GM23338 (cell line): ENCODE data around the gene TMEM255B. TPM values are rescaled to one million over a fixed set of nuclear protein-coding genes. Genes with fewer than 3 reads are reported as not detected.
A peak's percentile ranks its signal among the peaks of the same experiment; 100 is the strongest.

Source experiments
- ATAC-seq: fragments of 200-7000 bp; cut with Tn5 transposase; 3 replicates; pipeline ENCODE4 v1.9.1; 2020
- DNase-seq: peaks from one replicate; pipeline ENCODE4 v3.0.0-alpha.2; 2015; ENCODE audit warnings: low spot score
- H2AFZ ChIP-seq: fragments of 200-600 bp; sonication (generic); 2 replicates; pipeline ENCODE4 v1.8.0; 2016; ENCODE audit warnings: antibody characterized with exemption, mild to moderate bottlenecking, moderate library complexity
- H3F3A ChIP-seq: fragments of 200-600 bp; sonication (generic); replicated peaks from 2 replicates; pipeline ENCODE4 v1.8.0; 2017; ENCODE audit warnings: antibody characterized with exemption, mixed run types, low read depth
- H3K27ac ChIP-seq: fragments of 200-600 bp; sonication (generic); 2 replicates; pipeline ENCODE4 v1.6.1; 2016; ENCODE audit warnings: low read depth
- H3K27me3 ChIP-seq: fragments of 200-600 bp; sonication (generic); 2 replicates; pipeline ENCODE4 v1.8.0; 2016; ENCODE audit warnings: mild to moderate bottlenecking, mixed run types, moderate library complexity; ENCODE audit not compliant: insufficient read depth
- H3K36me3 ChIP-seq: fragments of 200-600 bp; sonication (generic); 2 replicates; pipeline ENCODE4 v1.8.0; 2016; ENCODE audit warnings: mild to moderate bottlenecking; ENCODE audit not compliant: insufficient read depth
- H3K4me1 ChIP-seq: fragments of 200-600 bp; sonication (generic); 2 replicates; pipeline ENCODE4 v1.8.0; 2016; ENCODE audit warnings: mild to moderate bottlenecking, moderate library complexity; ENCODE audit not compliant: insufficient read depth
- H3K4me2 ChIP-seq: fragments of 200-600 bp; sonication (generic); 2 replicates; pipeline ENCODE4 v1.7.1; 2017; ENCODE audit warnings: mixed run types
- H3K4me3 ChIP-seq: fragments of 200-600 bp; sonication (generic); 2 replicates; pipeline ENCODE4 v1.6.1; 2016; ENCODE audit warnings: mixed run types
- H3K79me2 ChIP-seq: fragments of 200-600 bp; sonication (generic); replicated peaks from 2 replicates; pipeline ENCODE4 v1.8.0; 2017; ENCODE audit warnings: mild to moderate bottlenecking; ENCODE audit not compliant: insufficient read depth
- H3K9me2 ChIP-seq: fragments of 200-600 bp; sonication (generic); 2 replicates; pipeline ENCODE4 v1.8.0; 2017; ENCODE audit not compliant: insufficient read depth
- H4K20me1 ChIP-seq: fragments of 200-600 bp; sonication (generic); replicated peaks from 2 replicates; pipeline ENCODE4 v1.8.0; 2017; ENCODE audit warnings: mild to moderate bottlenecking; ENCODE audit not compliant: insufficient read depth
- H3K27ac Mint-ChIP-seq: 2 replicates; pipeline ENCODE4 v1.8.0; 2020; ENCODE audit warnings: inconsistent platforms, mild to moderate bottlenecking, moderate library complexity, mixed read lengths
- H3K27me3 Mint-ChIP-seq: 3 replicates; pipeline ENCODE4 v1.8.0; 2022; ENCODE audit warnings: low read depth, mild to moderate bottlenecking, moderate library complexity, mixed read lengths, inconsistent platforms; ENCODE audit not compliant: insufficient read depth, poor library complexity
- H3K36me3 Mint-ChIP-seq: 3 replicates; pipeline ENCODE4 v1.8.0; 2021; ENCODE audit warnings: low read depth, mild to moderate bottlenecking, inconsistent platforms, moderate library complexity, mixed read lengths
- H3K4me1 Mint-ChIP-seq: 3 replicates; pipeline ENCODE4 v1.8.0; 2020; ENCODE audit warnings: mild to moderate bottlenecking, inconsistent platforms, mixed read lengths
- H3K4me3 Mint-ChIP-seq: 3 replicates; pipeline ENCODE4 v1.8.0; 2021; ENCODE audit warnings: moderate library complexity, mild to moderate bottlenecking, inconsistent platforms, mixed read lengths
- H3K9me3 Mint-ChIP-seq: 3 replicates; pipeline ENCODE4 v1.8.0; 2020; ENCODE audit warnings: moderate library complexity, mild to moderate bottlenecking, inconsistent platforms, mixed read lengths
- CREB1 ChIP-seq: fragments of 250-450 bp; sonication (Bioruptor Pico); IDR thresholded peaks from 2 replicates; pipeline ENCODE4 v1.5.0; 2020; ENCODE audit warnings: low read depth, mild to moderate bottlenecking, moderate library complexity
- EZH2 ChIP-seq: fragments of 200-600 bp; sonication (generic); IDR thresholded peaks from one replicate; pipeline ENCODE4 v1.8.0; 2017; ENCODE audit warnings: antibody characterized with exemption, mild to moderate bottlenecking, low read depth; ENCODE audit not compliant: unreplicated experiment
- EZH2phosphoT487 ChIP-seq: fragments of 200-600 bp; sonication (generic); IDR thresholded peaks from one replicate; pipeline ENCODE4 v1.8.1; 2018; ENCODE audit warnings: antibody characterized with exemption; ENCODE audit not compliant: unreplicated experiment
- NANOG ChIP-seq: IDR thresholded peaks from 2 replicates; pipeline ENCODE4 v1.6.1; 2016; ENCODE audit warnings: antibody characterized with exemption, borderline replicate concordance
- POLR2AphosphoS5 ChIP-seq: IDR thresholded peaks from 2 replicates; pipeline ENCODE4 v1.6.1; 2016; ENCODE audit warnings: antibody characterized with exemption, low read depth
- REST ChIP-seq: IDR thresholded peaks from one replicate; pipeline ENCODE4 v1.6.1; 2018; ENCODE audit warnings: antibody characterized with exemption; ENCODE audit not compliant: unreplicated experiment
- STAT1 ChIP-seq: IDR thresholded peaks from one replicate; pipeline ENCODE4 v1.6.1; 2016; ENCODE audit warnings: antibody characterized with exemption; ENCODE audit not compliant: unreplicated experiment
- polyA plus RNA-seq: library from polyadenylated mRNA; unstranded; fragments of >200 nt; fragmentation: Nextera tagmentation; extraction: Ambion mirVana; gene quantifications from 2 replicates; pipeline ENCODE4 v1.2.1, GENCODE V29; 2016
- total RNA-seq: library from RNA; depleted of rRNA; stranded (reverse); fragments of >200 nt; shearing (Covaris generic); gene quantifications from 2 replicates; pipeline ENCODE4 v1.2.3, GENCODE V29; 2014
- TF ChIP-seq, protein P1 (sequence below): IDR thresholded peaks from 2 replicates; pipeline ENCODE4 v1.6.1; 2016; ENCODE audit warnings: antibody characterized with exemption
- TF ChIP-seq, protein P2 (sequence below), 2 experiments: fragments of 200-600 bp in 1 of 2; sonication (generic) in 1 of 2; conservative IDR thresholded peaks; 2 replicates each; pipeline versions ENCODE4 v1.5.1 to v1.6.1; 2016 to 2017; ENCODE audit warnings: antibody characterized with exemption in 2 of 2, low read depth in 2 of 2, mild to moderate bottlenecking in 2 of 2, moderate library complexity in 1 of 2

The TMEM255B gene
- total and polyA plus RNA-seq, 2 experiments from 2014 or later: 0.69 to 4.4 TPM

GRCh38 chr13:113741191-113741668 is 17.8 kb upstream of the TMEM255B start:
- TF ChIP-seq, protein P1, sequence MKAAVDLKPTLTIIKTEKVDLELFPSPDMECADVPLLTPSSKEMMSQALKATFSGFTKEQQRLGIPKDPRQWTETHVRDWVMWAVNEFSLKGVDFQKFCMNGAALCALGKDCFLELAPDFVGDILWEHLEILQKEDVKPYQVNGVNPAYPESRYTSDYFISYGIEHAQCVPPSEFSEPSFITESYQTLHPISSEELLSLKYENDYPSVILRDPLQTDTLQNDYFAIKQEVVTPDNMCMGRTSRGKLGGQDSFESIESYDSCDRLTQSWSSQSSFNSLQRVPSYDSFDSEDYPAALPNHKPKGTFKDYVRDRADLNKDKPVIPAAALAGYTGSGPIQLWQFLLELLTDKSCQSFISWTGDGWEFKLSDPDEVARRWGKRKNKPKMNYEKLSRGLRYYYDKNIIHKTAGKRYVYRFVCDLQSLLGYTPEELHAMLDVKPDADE: no peak
- TF ChIP-seq CREB1 (CRISPR knock-in tag): no peak
- no peak for TF ChIP-seq EZH2phosphoT487
- TF ChIP-seq REST: no peak
- TF ChIP-seq EZH2: no peak
- TF ChIP-seq, protein P2, sequence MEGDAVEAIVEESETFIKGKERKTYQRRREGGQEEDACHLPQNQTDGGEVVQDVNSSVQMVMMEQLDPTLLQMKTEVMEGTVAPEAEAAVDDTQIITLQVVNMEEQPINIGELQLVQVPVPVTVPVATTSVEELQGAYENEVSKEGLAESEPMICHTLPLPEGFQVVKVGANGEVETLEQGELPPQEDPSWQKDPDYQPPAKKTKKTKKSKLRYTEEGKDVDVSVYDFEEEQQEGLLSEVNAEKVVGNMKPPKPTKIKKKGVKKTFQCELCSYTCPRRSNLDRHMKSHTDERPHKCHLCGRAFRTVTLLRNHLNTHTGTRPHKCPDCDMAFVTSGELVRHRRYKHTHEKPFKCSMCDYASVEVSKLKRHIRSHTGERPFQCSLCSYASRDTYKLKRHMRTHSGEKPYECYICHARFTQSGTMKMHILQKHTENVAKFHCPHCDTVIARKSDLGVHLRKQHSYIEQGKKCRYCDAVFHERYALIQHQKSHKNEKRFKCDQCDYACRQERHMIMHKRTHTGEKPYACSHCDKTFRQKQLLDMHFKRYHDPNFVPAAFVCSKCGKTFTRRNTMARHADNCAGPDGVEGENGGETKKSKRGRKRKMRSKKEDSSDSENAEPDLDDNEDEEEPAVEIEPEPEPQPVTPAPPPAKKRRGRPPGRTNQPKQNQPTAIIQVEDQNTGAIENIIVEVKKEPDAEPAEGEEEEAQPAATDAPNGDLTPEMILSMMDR (conservative IDR thresholded peaks at IDR 0.05; ENCODE audit: low read depth in 2 of 2): no peak
- TF ChIP-seq STAT1: no peak
- no peak for TF ChIP-seq POLR2AphosphoS5
- TF ChIP-seq NANOG: no peak
- H3F3A ChIP-seq: peaks cover 5% of the 10 kb centered on the region; the same call in 1 of the 2 replicates
- no peak overlapping the region for H3K4me2 ChIP-seq
- no peaks in the 10 kb centered on the region for H4K20me1 ChIP-seq
- Mint-ChIP-seq H3K4me3 (no peak overlapping the region), H3K9me3 (peaks cover 3% of the 10 kb centered on the region; the same call in 1 of the 3 replicates), H3K36me3 (no peaks in the 10 kb centered on the region; the same call in 2 of the 3 replicates), H3K4me1 (peaks cover 20% of the 10 kb centered on the region), H3K27me3 (peaks cover 12% of the 10 kb centered on the region), H3K27ac (no peak overlapping the region; the same call in 1 of the 2 replicates)
- no peaks in the 10 kb centered on the region for H3K4me1 ChIP-seq
- H2AFZ ChIP-seq: no peak overlapping the region
- H3K36me3 ChIP-seq: no peaks in the 10 kb centered on the region
- H3K27ac ChIP-seq: no peak overlapping the region
- no peak overlapping the region for H3K4me3 ChIP-seq
- no peaks in the 10 kb centered on the region for H3K9me2 ChIP-seq
- ATAC-seq (peak; percentile 10; the same call in 1 of the 3 replicates), DNase-seq (no peak)
- no peaks in the 10 kb centered on the region for H3K79me2 ChIP-seq
- H3K27me3 ChIP-seq: no peaks in the 10 kb centered on the region
